Keratinocyte (primary cell): ENCODE results near the gene ZMAT3. TPM values are rescaled to one million over a fixed set of nuclear protein-coding genes. Genes with fewer than 3 reads are reported as not detected.

ENCODE experiments used
- DNase-seq: peaks from one replicate; pipeline ENCODE4 v3.0.0-alpha.2; 2011; ENCODE audit warnings: low read depth, missing footprints, low spot score
- FAIRE-seq: peaks from 2 replicates; lab custom pipeline; 2011; peaks lifted over from hg19 to GRCh38; lab: Jason Lieb, UNC
- H2AFZ ChIP-seq: 2 replicates; pipeline ENCODE4 v1.6.0; 2012; ENCODE audit warnings: low read length, control low read depth, inconsistent platforms; ENCODE audit not compliant: control insufficient read depth
- H3K27ac ChIP-seq: 2 replicates; pipeline ENCODE4 v1.5.1; 2011; ENCODE audit warnings: low read length; ENCODE audit not compliant: control insufficient read depth, insufficient read depth
- H3K27me3 ChIP-seq: 3 replicates; pipeline ENCODE4 v1.6.0; 2011; ENCODE audit warnings: low read length; ENCODE audit not compliant: control insufficient read depth, insufficient read depth; ENCODE audit errors: extremely low read depth
- H3K36me3 ChIP-seq, 2 experiments: 2 replicates in 1 of 2; 3 replicates in 1 of 2; pipeline ENCODE4 v1.5.1; 2011; ENCODE audit warnings: low read length in 2 of 2, mild to moderate bottlenecking in 1 of 2; ENCODE audit not compliant: control insufficient read depth in 2 of 2, insufficient read depth in 2 of 2; ENCODE audit errors: extremely low read depth in 1 of 2
- H3K4me1 ChIP-seq: 3 replicates; pipeline ENCODE4 v1.5.1; 2011; ENCODE audit warnings: low read length; ENCODE audit not compliant: control insufficient read depth, insufficient read depth; ENCODE audit errors: extremely low read depth
- H3K4me2 ChIP-seq: 3 replicates; pipeline ENCODE4 v1.6.0; 2011; ENCODE audit warnings: low read depth, low read length; ENCODE audit not compliant: control insufficient read depth, insufficient read depth; ENCODE audit errors: extremely low read depth
- H3K4me3 ChIP-seq, 3 experiments: fragments of 200-600 bp in 1 of 3; sonication (generic) in 1 of 3; 2 replicates in 2 of 3; 3 replicates in 1 of 3; pipeline ENCODE4 v1.5.1; 2011 to 2016; ENCODE audit warnings: low read length in 3 of 3, mild to moderate bottlenecking in 3 of 3, control low read depth in 2 of 3, inconsistent platforms in 1 of 3, low read depth in 1 of 3, mixed read lengths in 1 of 3, mixed run types in 1 of 3, moderate library complexity in 1 of 3; ENCODE audit not compliant: control insufficient read depth in 2 of 3, insufficient read depth in 2 of 3; ENCODE audit errors: extremely low read depth in 1 of 3
- H3K79me2 ChIP-seq: 2 replicates; pipeline ENCODE4 v1.6.0; 2012; ENCODE audit warnings: low read length; ENCODE audit not compliant: control insufficient read depth, insufficient read depth
- H3K9ac ChIP-seq: 3 replicates; pipeline ENCODE4 v1.6.0; 2011; ENCODE audit warnings: low read length; ENCODE audit not compliant: control insufficient read depth, insufficient read depth; ENCODE audit errors: extremely low read depth
- H3K9me1 ChIP-seq: 3 replicates; pipeline ENCODE4 v1.6.0; 2011; ENCODE audit warnings: low read length; ENCODE audit not compliant: control insufficient read depth, insufficient read depth; ENCODE audit errors: extremely low read depth
- H3K9me3 ChIP-seq: 2 replicates; pipeline ENCODE4 v1.5.1; 2012; ENCODE audit warnings: low read depth, low read length; ENCODE audit not compliant: control insufficient read depth
- H4K20me1 ChIP-seq: 3 replicates; pipeline ENCODE4 v1.6.0; 2011; ENCODE audit warnings: low read length; ENCODE audit not compliant: control insufficient read depth, insufficient read depth; ENCODE audit errors: extremely low read depth
- EZH2 ChIP-seq: IDR thresholded peaks from one replicate; pipeline ENCODE4 v1.6.1; 2012; ENCODE audit warnings: inconsistent platforms, mild to moderate bottlenecking, low read length, moderate library complexity
- dilution Hi-C: fragments of 300-500 bp; cut with MboI; formaldehyde crosslinking; loops from one replicate; pipeline ENCODE4 v1.7.0; 2020; ENCODE audit warnings: low sequenced_read_pairs; ENCODE audit not compliant: extremely low pct_ligation_motif_present
- polyA plus RNA-seq, 5 experiments: library from polyadenylated mRNA; depleted of rRNA in 3 of 5; stranded (reverse) in 3 of 5; stranded (forward) in 1 of 5; unstranded in 1 of 5; fragments of >200 nt; gene quantifications; 1 replicate in 1 of 5; 2 replicates in 3 of 5; 3 replicates in 1 of 5; pipeline versions ENCODE4 v1.2.1 to v1.2.3, GENCODE V29; 2011 to 2012; ENCODE audit warnings: missing spikeins in 2 of 5, low read depth in 1 of 5, low replicate concordance in 1 of 5
- TF ChIP-seq, protein P1 (sequence below), 3 experiments: IDR thresholded peaks in 1 of 3; conservative IDR thresholded peaks in 1 of 3; optimal IDR thresholded peaks in 1 of 3; 2 replicates in 2 of 3; 3 replicates in 1 of 3; pipeline versions ENCODE3 to v1.5.1; 2011; ENCODE audit warnings: low read length in 3 of 3, mild to moderate bottlenecking in 3 of 3, moderate library complexity in 2 of 3, control low read depth in 1 of 3, inconsistent platforms in 1 of 3; ENCODE audit not compliant: insufficient read depth in 2 of 3; ENCODE audit errors: extremely low read depth in 1 of 3

ZMAT3 gene
- polyA plus RNA-seq, 1 donor (not counting 4 experiments of a cell fraction or from before 2014, with no cell fraction given) = 15.5 TPM

- no peaks in the 10 kb centered on the region for H3K9me1 ChIP-seq
- no peak overlapping the region for H3K27ac ChIP-seq
- no peak for FAIRE-seq
- no peak overlapping the region for H3K4me3 ChIP-seq
- peaks cover 8% of the 10 kb centered on the region for H3K9me3 ChIP-seq
- dilution Hi-C loops = no loop called here
- H3K36me3 ChIP-seq = no peaks in the 10 kb centered on the region
- no peaks in the 10 kb centered on the region for H3K79me2 ChIP-seq
- no peaks in the 10 kb centered on the region for H3K27me3 ChIP-seq
- H3K9ac ChIP-seq = no peak overlapping the region
- H4K20me1 ChIP-seq = no peaks in the 10 kb centered on the region
- no peak overlapping the region for H3K4me2 ChIP-seq
- TF ChIP-seq, protein P1, sequence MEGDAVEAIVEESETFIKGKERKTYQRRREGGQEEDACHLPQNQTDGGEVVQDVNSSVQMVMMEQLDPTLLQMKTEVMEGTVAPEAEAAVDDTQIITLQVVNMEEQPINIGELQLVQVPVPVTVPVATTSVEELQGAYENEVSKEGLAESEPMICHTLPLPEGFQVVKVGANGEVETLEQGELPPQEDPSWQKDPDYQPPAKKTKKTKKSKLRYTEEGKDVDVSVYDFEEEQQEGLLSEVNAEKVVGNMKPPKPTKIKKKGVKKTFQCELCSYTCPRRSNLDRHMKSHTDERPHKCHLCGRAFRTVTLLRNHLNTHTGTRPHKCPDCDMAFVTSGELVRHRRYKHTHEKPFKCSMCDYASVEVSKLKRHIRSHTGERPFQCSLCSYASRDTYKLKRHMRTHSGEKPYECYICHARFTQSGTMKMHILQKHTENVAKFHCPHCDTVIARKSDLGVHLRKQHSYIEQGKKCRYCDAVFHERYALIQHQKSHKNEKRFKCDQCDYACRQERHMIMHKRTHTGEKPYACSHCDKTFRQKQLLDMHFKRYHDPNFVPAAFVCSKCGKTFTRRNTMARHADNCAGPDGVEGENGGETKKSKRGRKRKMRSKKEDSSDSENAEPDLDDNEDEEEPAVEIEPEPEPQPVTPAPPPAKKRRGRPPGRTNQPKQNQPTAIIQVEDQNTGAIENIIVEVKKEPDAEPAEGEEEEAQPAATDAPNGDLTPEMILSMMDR (optimal IDR thresholded peaks at IDR 0.05 in 1 of 3, IDR thresholded peaks at IDR 0.05 in 1 of 3, conservative IDR thresholded peaks at IDR 0.05 in 1 of 3; ENCODE audit: extremely low read depth in 1 of 3, insufficient read depth in 2 of 3, low read length in 3 of 3) = no peak
- TF ChIP-seq EZH2 = no peak
- no peak overlapping the region for H2AFZ ChIP-seq
- no peaks in the 10 kb centered on the region for H3K4me1 ChIP-seq
- DNase-seq = no peak
Measured at GRCh38 chr3:178987745-178988144, 83.9 kb downstream of the ZMAT3 start.

DNA sequence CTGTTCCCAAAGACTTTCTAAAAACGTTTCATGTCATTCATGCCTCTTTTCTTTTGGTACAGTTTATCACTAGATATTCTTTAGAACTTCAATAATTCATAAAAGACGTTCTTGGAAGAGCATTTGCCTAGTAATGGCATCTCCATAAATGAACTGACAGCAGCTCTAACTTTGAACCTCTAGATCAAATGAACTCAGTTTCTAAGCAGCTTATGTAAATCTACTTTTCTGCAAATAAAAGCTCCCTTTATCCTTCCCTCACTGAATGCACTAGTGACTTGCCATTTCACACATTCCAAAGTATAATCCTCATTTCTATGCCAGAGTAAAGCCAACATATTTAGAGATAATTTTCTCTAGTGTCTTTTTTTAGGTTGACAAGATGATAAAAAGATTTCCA lies 85.2 kb downstream of the ZMAT3 start:
- Histone ChIP-seq H3K36me3 (no peaks in the 10 kb centered on the region), H3K4me1 (no peaks in the 10 kb centered on the region), H3K27ac (no peak overlapping the region), H3K9me3 (peaks cover 8% of the 10 kb centered on the region), H3K9ac (no peak overlapping the region), H4K20me1 (no peaks in the 10 kb centered on the region), H3K4me2 (no peak overlapping the region), H3K79me2 (no peaks in the 10 kb centered on the region), H3K27me3 (no peaks in the 10 kb centered on the region), H2AFZ (no peak overlapping the region), H3K9me1 (no peaks in the 10 kb centered on the region), H3K4me3 (no peak overlapping the region)
- TF ChIP-seq, protein P1 (optimal IDR thresholded peaks at IDR 0.05 in 1 of 3, IDR thresholded peaks at IDR 0.05 in 1 of 3, conservative IDR thresholded peaks at IDR 0.05 in 1 of 3; ENCODE audit: extremely low read depth in 1 of 3, insufficient read depth in 2 of 3, low read length in 3 of 3) = no peak
- no peak for TF ChIP-seq EZH2
- dilution Hi-C loops = no loop called here
- no peak for FAIRE-seq
- DNase-seq = no peak
